HCT116 (cell line): ENCODE results near the gene DDX10.

Experiments used
- CEBPB ChIP-seq: IDR thresholded peaks from 2 replicates; pipeline ENCODE4 v1.6.1; 2012; ENCODE audit warnings: low read depth
- CTCF ChIP-seq, 3 experiments: fragments of 200-600 bp in 1 of 3; sonication (generic) in 1 of 3; IDR thresholded peaks in 2 of 3; conservative IDR thresholded peaks in 1 of 3; 2 replicates each; pipeline ENCODE4 v1.5.1; 2012 to 2017; ENCODE audit warnings: low read depth in 2 of 3, low read length in 2 of 3, antibody characterized with exemption in 1 of 3, borderline replicate concordance in 1 of 3, control low read depth in 1 of 3, mild to moderate bottlenecking in 1 of 3, mixed read lengths in 1 of 3, mixed run types in 1 of 3, moderate library complexity in 1 of 3; ENCODE audit not compliant: insufficient read depth in 1 of 3
- EZH2 ChIP-seq: fragments of 200-600 bp; sonication (generic); IDR thresholded peaks from 2 replicates; pipeline ENCODE4 v1.6.1; 2017; ENCODE audit warnings: antibody characterized with exemption, mixed run types
- EZH2phosphoT487 ChIP-seq: fragments of 200-600 bp; IDR thresholded peaks from 2 replicates; pipeline ENCODE4 v1.6.1; 2018; ENCODE audit warnings: antibody characterized with exemption, borderline replicate concordance
- MAX ChIP-seq: IDR thresholded peaks from 2 replicates; pipeline ENCODE4 v1.6.1; 2012
- POLR2A ChIP-seq: IDR thresholded peaks from 2 replicates; pipeline ENCODE4 v1.7.0; 2011; ENCODE audit warnings: borderline replicate concordance; ENCODE audit not compliant: insufficient read depth, insufficient read length; ENCODE audit errors: extremely low read depth
- REST ChIP-seq: IDR thresholded peaks from 2 replicates; pipeline ENCODE4 v1.6.1; 2012; ENCODE audit warnings: low read depth
- SIN3A ChIP-seq: IDR thresholded peaks from 2 replicates; pipeline ENCODE4 v1.6.1; 2012; ENCODE audit warnings: low read depth

GRCh38 chr11:108648528-108648885, 16.4 kb upstream of the DDX10 start:
- no peak for TF ChIP-seq CTCF (IDR thresholded peaks at IDR 0.05 in 2 of 3, conservative IDR thresholded peaks at IDR 0.05 in 1 of 3; ENCODE audit: borderline replicate concordance in 1 of 3, insufficient read depth in 1 of 3, low read depth in 2 of 3, low read length in 2 of 3)
- no peak for TF ChIP-seq POLR2A
- no peak for TF ChIP-seq SIN3A
- no peak for TF ChIP-seq CEBPB
- TF ChIP-seq REST, result no peak
- no peak for TF ChIP-seq EZH2
- no peak for TF ChIP-seq EZH2phosphoT487
- TF ChIP-seq MAX, result no peak
